K562 (cell line): ENCODE results near the gene FKBP3.

Experiments
- ATF3 ChIP-seq, 2 experiments: fragments of 450-650 bp in 1 of 2; sonication (generic) in 1 of 2; formaldehyde crosslinking in 1 of 2; IDR thresholded peaks in 1 of 2; conservative IDR thresholded peaks in 1 of 2; 2 replicates each; pipeline versions ENCODE4 v1.6.1 to v1.8.1; 2016 to 2023; ENCODE audit warnings: mild to moderate bottlenecking in 2 of 2, moderate library complexity in 2 of 2, inconsistent platforms in 1 of 2, missing genetic modification reagents in 1 of 2
- CHD2 ChIP-seq: IDR thresholded peaks from 2 replicates; pipeline ENCODE4 v1.6.1; 2011; ENCODE audit warnings: low read depth, low read length
- CTCF ChIP-seq, 3 experiments: IDR thresholded peaks in 2 of 3; conservative IDR thresholded peaks in 1 of 3; 2 replicates each; pipeline ENCODE4 v1.5.1; 2011 to 2012; ENCODE audit warnings: low read length in 3 of 3, mild to moderate bottlenecking in 3 of 3, control low read depth in 2 of 3, improper control_type of control experiment in 1 of 3, inconsistent platforms in 1 of 3, low read depth in 1 of 3, mixed read lengths in 1 of 3, moderate library complexity in 1 of 3; ENCODE audit not compliant: insufficient read depth in 2 of 3
- EP300 ChIP-seq: IDR thresholded peaks from 2 replicates; pipeline ENCODE4 v1.6.1; 2012; ENCODE audit warnings: low read length, improper control_type of control experiment
- ETS1 ChIP-seq: conservative IDR thresholded peaks from 2 replicates; pipeline ENCODE4 v1.6.1; 2011; ENCODE audit warnings: low read depth, mild to moderate bottlenecking, low read length; ENCODE audit not compliant: control insufficient read depth
- EZH2 ChIP-seq: IDR thresholded peaks from 2 replicates; pipeline ENCODE4 v1.6.1; 2012; ENCODE audit warnings: low read depth, mild to moderate bottlenecking, inconsistent platforms, low read length, borderline replicate concordance
- FUS ChIP-seq: fragments of 200-400 bp; formaldehyde crosslinking; optimal IDR thresholded peaks from 2 replicates; pipeline ENCODE3; 2017; ENCODE audit warnings: low read depth, low read length
- HDAC1 ChIP-seq, 2 experiments: fragments of 450-650 bp; IDR thresholded peaks; 2 replicates each; pipeline ENCODE4 v1.6.1; 2016 to 2017; ENCODE audit warnings: inconsistent platforms in 1 of 2, mild to moderate bottlenecking in 1 of 2, moderate library complexity in 1 of 2
- HINFP ChIP-seq: fragments of 450-650 bp; conservative IDR thresholded peaks from 2 replicates; pipeline ENCODE4 v1.6.1; 2016; ENCODE audit warnings: missing genetic modification characterization, low read depth, mild to moderate bottlenecking, control low read depth, missing compliant biosample characterization
- HMBOX1 ChIP-seq: sonication (generic); IDR thresholded peaks from 2 replicates; pipeline ENCODE4 v1.6.1; 2016
- MAZ ChIP-seq, 2 experiments: fragments of 450-650 bp in 1 of 2; sonication (generic) in 1 of 2; formaldehyde crosslinking; IDR thresholded peaks in 1 of 2; conservative IDR thresholded peaks in 1 of 2; 2 replicates each; pipeline versions ENCODE4 v1.4.0 to v1.5.0; 2020; ENCODE audit warnings: mild to moderate bottlenecking in 1 of 2, missing genetic modification reagents in 1 of 2
- NCOR1 ChIP-seq: fragments of 450-650 bp; IDR thresholded peaks from 2 replicates; pipeline ENCODE4 v1.6.1; 2016; ENCODE audit warnings: mild to moderate bottlenecking, moderate library complexity
- POLR2A ChIP-seq: fragments of 450-650 bp; conservative IDR thresholded peaks from 2 replicates; pipeline ENCODE4 v1.6.1; 2016
- ZNF174 ChIP-seq: fragments of 250-450 bp; sonication (Bioruptor Pico); IDR thresholded peaks from 2 replicates; pipeline ENCODE4 v1.4.0; 2020; ENCODE audit warnings: mild to moderate bottlenecking

GRCh38 chr14:45083976-45084722, 50.1 kb downstream of the FKBP3 start, which contains the start of gene PRPF39:
- no peak for TF ChIP-seq CTCF (IDR thresholded peaks at IDR 0.05 in 2 of 3, conservative IDR thresholded peaks at IDR 0.05 in 1 of 3; ENCODE audit: insufficient read depth in 2 of 3, low read depth in 1 of 3, low read length in 3 of 3)
- TF ChIP-seq NCOR1 = no peak
- TF ChIP-seq HDAC1 (IDR thresholded peaks at IDR 0.05) = no peak; a peak in 2 of 4 replicates
- TF ChIP-seq HMBOX1 = no peak
- TF ChIP-seq EZH2 = no peak
- TF ChIP-seq FUS = no peak
- TF ChIP-seq CHD2 = no peak
- peak; percentile 88 for TF ChIP-seq POLR2A
- TF ChIP-seq ETS1 = no peak
- no peak for TF ChIP-seq EP300
- TF ChIP-seq ZNF174 (CRISPR knock-in tag) = no peak
- TF ChIP-seq HINFP = no peak
- no peak for TF ChIP-seq ATF3 (IDR thresholded peaks at IDR 0.05)
- TF ChIP-seq ATF3 (CRISPR knock-in tag; conservative IDR thresholded peaks at IDR 0.05) = no peak
- TF ChIP-seq MAZ (CRISPR knock-in tag; conservative IDR thresholded peaks at IDR 0.05 in 1 of 2, IDR thresholded peaks at IDR 0.05 in 1 of 2) = no peak; a peak in 1 of 4 replicates
